H1 (cell line): ENCODE data around the gene TNNT1. TPM values are rescaled to one million over a fixed set of nuclear protein-coding genes. Genes with fewer than 3 reads are reported as not detected.

ENCODE experiments used
- CTCF ChIA-PET: fragments of 300-600 bp; sonication (Branson Sonifier 250); formaldehyde crosslinking; loops from one replicate; lab custom pipeline; 2021; ENCODE audit not compliant: partially characterized antibody; lab: Charles Lee
- POLR2A ChIA-PET: fragments of 300-600 bp; sonication (Branson Sonifier 250); formaldehyde crosslinking; loops from one replicate; lab custom pipeline; 2021; ENCODE audit warnings: inconsistent platforms; ENCODE audit not compliant: partially characterized antibody; lab: Charles Lee
- DNase-seq, 2 experiments: peaks; one replicate each; pipeline versions ENCODE4 v3.0.0 to v3.0.0-alpha.2; 2010 to 2022; ENCODE audit warnings: low spot score in 2 of 2, low read depth in 1 of 2, mixed read lengths in 1 of 2
- FAIRE-seq: peaks from 2 replicates; lab custom pipeline; 2011; peaks lifted over from hg19 to GRCh38; lab: Jason Lieb, UNC
- H2AFZ ChIP-seq: 2 replicates; pipeline ENCODE4 v1.8.1; 2012; ENCODE audit warnings: low read length, inconsistent platforms
- H2AK5ac ChIP-seq: 2 replicates; pipeline ENCODE4 v1.6.1; 2013; ENCODE audit warnings: low read depth, low read length
- H2BK120ac ChIP-seq: replicated peaks from 2 replicates; pipeline ENCODE3; 2013; ENCODE audit warnings: low read depth, low read length, inconsistent platforms
- H2BK12ac ChIP-seq: 2 replicates; pipeline ENCODE4 v1.6.1; 2013; ENCODE audit warnings: low read depth, low read length
- H2BK15ac ChIP-seq: 2 replicates; pipeline ENCODE4 v1.6.1; 2013; ENCODE audit warnings: low read length
- H2BK20ac ChIP-seq: 2 replicates; pipeline ENCODE4 v1.6.1; 2013; ENCODE audit warnings: low read length
- H2BK5ac ChIP-seq: 2 replicates; pipeline ENCODE4 v1.6.1; 2013; ENCODE audit warnings: low read depth, low read length
- H3K14ac ChIP-seq: 2 replicates; pipeline ENCODE4 v1.6.1; 2013; ENCODE audit warnings: inconsistent platforms; ENCODE audit not compliant: insufficient read length
- H3K18ac ChIP-seq: 2 replicates; pipeline ENCODE4 v1.6.1; 2013; ENCODE audit warnings: low read length; ENCODE audit errors: extremely low read depth
- H3K23ac ChIP-seq: 2 replicates; pipeline ENCODE4 v1.6.1; 2013; ENCODE audit warnings: inconsistent platforms; ENCODE audit not compliant: insufficient read length
- H3K23me2 ChIP-seq: 2 replicates; pipeline ENCODE4 v1.6.1; 2013; ENCODE audit warnings: low read depth, low read length
- H3K27ac ChIP-seq: 2 replicates; pipeline ENCODE4 v1.6.1; 2011; ENCODE audit warnings: low read depth, low read length, inconsistent platforms
- H3K27me3 ChIP-seq, 4 experiments: replicated peaks in 1 of 4; 1 replicate in 1 of 4; 2 replicates in 3 of 4; pipeline versions ENCODE4 v1.6.1 to v1.8.1; 2011 to 2013; ENCODE audit warnings: low read length in 3 of 4, mild to moderate bottlenecking in 3 of 4, inconsistent platforms in 2 of 4, mixed read lengths in 2 of 4, moderate library complexity in 1 of 4; ENCODE audit not compliant: control insufficient read depth in 3 of 4, insufficient read depth in 3 of 4; ENCODE audit errors: extremely low read depth in 1 of 4
- H3K36me3 ChIP-seq, 4 experiments: 2 replicates each; pipeline versions ENCODE4 v1.6.1 to v1.8.1; 2011 to 2013; ENCODE audit warnings: mild to moderate bottlenecking in 4 of 4, low read length in 3 of 4, moderate library complexity in 2 of 4, control low read depth in 1 of 4, inconsistent platforms in 1 of 4; ENCODE audit not compliant: insufficient read depth in 4 of 4, control insufficient read depth in 2 of 4
- H3K4ac ChIP-seq: replicated peaks from 2 replicates; pipeline ENCODE3; 2013; ENCODE audit warnings: low read length, low read depth, mixed read lengths, inconsistent platforms; ENCODE audit not compliant: insufficient read length
- H3K4me1 ChIP-seq, 4 experiments: replicated peaks in 1 of 4; 1 replicate in 1 of 4; 2 replicates in 3 of 4; pipeline versions ENCODE4 v1.6.1 to v1.8.1; 2011 to 2013; ENCODE audit warnings: low read length in 3 of 4, inconsistent platforms in 2 of 4, mixed read lengths in 1 of 4; ENCODE audit not compliant: insufficient read depth in 4 of 4, control insufficient read depth in 3 of 4
- H3K4me2 ChIP-seq, 2 experiments: 2 replicates each; pipeline versions ENCODE4 v1.6.1 to v1.8.1; 2011 to 2013; ENCODE audit warnings: low read depth in 2 of 2, low read length in 2 of 2, control low read depth in 1 of 2, inconsistent platforms in 1 of 2, mild to moderate bottlenecking in 1 of 2; ENCODE audit not compliant: insufficient read depth in 1 of 2
- H3K4me3 ChIP-seq, 4 experiments: fragments of 200-600, 300-600 bp in 1 of 4; sonication (generic), shearing (Covaris generic), sonication (Bioruptor Twin) in 1 of 4; 2 replicates each; pipeline versions ENCODE4 v1.5.1 to v1.8.1; 2011 to 2016; ENCODE audit warnings: low read length in 4 of 4, low read depth in 3 of 4, control low read depth in 2 of 4, inconsistent platforms in 2 of 4, mild to moderate bottlenecking in 2 of 4, mixed read lengths in 1 of 4, moderate library complexity in 1 of 4; ENCODE audit not compliant: insufficient read depth in 2 of 4; ENCODE audit errors: extremely low read depth in 1 of 4
- H3K56ac ChIP-seq: replicated peaks from 2 replicates; pipeline ENCODE3; 2013; ENCODE audit warnings: low read depth, mild to moderate bottlenecking, mixed read lengths, low read length, inconsistent platforms; ENCODE audit not compliant: insufficient read length
- H3K79me1 ChIP-seq: 2 replicates; pipeline ENCODE4 v1.6.1; 2013; ENCODE audit warnings: low read depth, low read length, control low read depth
- H3K79me2 ChIP-seq, 2 experiments: 2 replicates each; pipeline versions ENCODE4 v1.6.1 to v1.8.1; 2012 to 2013; ENCODE audit warnings: low read length in 2 of 2, mild to moderate bottlenecking in 2 of 2, inconsistent platforms in 1 of 2; ENCODE audit not compliant: insufficient read depth in 2 of 2, control insufficient read depth in 1 of 2
- H3K9ac ChIP-seq, 4 experiments: replicated peaks in 1 of 4; 1 replicate in 1 of 4; 2 replicates in 3 of 4; pipeline versions ENCODE4 v1.6.1 to v1.8.1; 2011 to 2013; ENCODE audit warnings: low read depth in 3 of 4, low read length in 3 of 4, control low read depth in 2 of 4, mild to moderate bottlenecking in 2 of 4, moderate library complexity in 2 of 4, inconsistent platforms in 1 of 4; ENCODE audit errors: extremely low read depth in 1 of 4
- H3K9me3 ChIP-seq, 2 experiments: 2 replicates each; pipeline versions ENCODE4 v1.6.1 to v1.8.1; 2012 to 2013; ENCODE audit warnings: mild to moderate bottlenecking in 2 of 2, moderate library complexity in 2 of 2, control low read depth in 1 of 2, inconsistent platforms in 1 of 2, low read depth in 1 of 2, low read length in 1 of 2, mixed read lengths in 1 of 2; ENCODE audit not compliant: insufficient read depth in 2 of 2
- H4K20me1 ChIP-seq, 2 experiments: replicated peaks in 1 of 2; 2 replicates each; pipeline versions ENCODE3 to v1.8.1; 2011 to 2013; ENCODE audit warnings: inconsistent platforms in 2 of 2, low read length in 2 of 2, mild to moderate bottlenecking in 1 of 2; ENCODE audit not compliant: insufficient read depth in 2 of 2, control insufficient read depth in 1 of 2
- H4K5ac ChIP-seq: 2 replicates; pipeline ENCODE4 v1.6.1; 2013; ENCODE audit warnings: low read length, low read depth, mixed read lengths, inconsistent platforms; ENCODE audit not compliant: insufficient read length
- H4K8ac ChIP-seq: 2 replicates; pipeline ENCODE4 v1.8.0; 2013; ENCODE audit warnings: mild to moderate bottlenecking, moderate library complexity, low read length, inconsistent platforms; ENCODE audit not compliant: insufficient read depth; ENCODE audit errors: extremely low read depth
- H4K91ac ChIP-seq: replicated peaks from 2 replicates; pipeline ENCODE3; 2013; ENCODE audit warnings: low read length, mixed read lengths, inconsistent platforms; ENCODE audit not compliant: insufficient read length
- POLR2A ChIP-seq, 2 experiments: IDR thresholded peaks; 1 replicate in 1 of 2; 2 replicates in 1 of 2; pipeline ENCODE4 v1.6.1; 2011; ENCODE audit warnings: low read depth in 2 of 2, low read length in 2 of 2, mild to moderate bottlenecking in 2 of 2; ENCODE audit errors: control extremely low read depth in 1 of 2
- RBBP5 ChIP-seq: IDR thresholded peaks from 2 replicates; pipeline ENCODE4 v1.7.1; 2012; ENCODE audit warnings: low read depth, mild to moderate bottlenecking, inconsistent platforms, low read length, moderate library complexity, borderline replicate concordance
- WGBS, 2 experiments: shearing (Covaris generic) in 1 of 2; methylation state at CpG; one replicate each; pipeline versions ENCODE4 v1.1.6 to v1.1.7; 2013 to 2015; ENCODE audit warnings: low lambda C conversion rate in 2 of 2, mixed read lengths in 2 of 2, inconsistent platforms in 1 of 2, low coverage in 1 of 2, missing lambda C conversion rate in 1 of 2; ENCODE audit not compliant: insufficient replicate concordance in 2 of 2, insufficient coverage in 1 of 2, insufficient read length in 1 of 2; ENCODE audit errors: extremely low coverage in 1 of 2, missing lambda C conversion rate in 1 of 2; 5-methylcytosine and 5-hydroxymethylcytosine counted together
- polyA plus RNA-seq, 7 experiments: library from polyadenylated mRNA; depleted of rRNA in 3 of 7; stranded (reverse) in 5 of 7; unstranded in 2 of 7; fragments of >200 nt in 5 of 7; fragments of 200-250 nt in 2 of 7; gene quantifications; 1 replicate in 5 of 7; 2 replicates in 1 of 7; 4 replicates in 1 of 7; pipeline versions ENCODE4 v1.2.1 to v1.2.3, GENCODE V29; 2011 to 2013; ENCODE audit warnings: missing spikeins in 2 of 7, mixed read lengths in 2 of 7
- total RNA-seq: library from RNA; stranded (reverse); fragmentation: NEBNext Ultra II Directional; extraction: Animal tissue kit (Norgen Biotek cat#: 25700); gene quantifications from 2 replicates; pipeline ENCODE4 v1.2.1, GENCODE V29; 2021

TNNT1 gene
- total and polyA plus RNA-seq, 2 of the 8 experiments (the other 6 are each of a cell fraction or from before 2014, with no cell fraction given), result 69.6 to 107 TPM

DNA sequence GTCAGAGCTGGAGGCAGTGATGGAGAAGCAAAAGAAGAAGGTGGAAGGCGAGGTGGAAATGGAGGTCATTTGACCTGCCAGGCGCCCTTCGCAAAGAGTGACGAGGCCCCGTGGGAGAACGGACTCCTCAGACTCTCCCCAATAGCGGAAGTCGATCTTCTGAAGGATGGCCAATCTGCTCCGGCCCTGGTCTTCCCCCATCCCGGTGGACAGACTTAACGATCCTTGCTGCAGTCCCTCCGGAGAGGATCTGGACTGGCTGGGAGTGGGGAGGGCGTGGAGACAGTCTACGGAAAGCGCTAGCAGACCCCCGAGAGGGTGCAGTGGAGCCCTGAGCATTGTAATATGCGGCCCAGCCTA lies 61.5 kb downstream of the TNNT1 start:
- Histone ChIP-seq H3K27ac (no peak overlapping the region), H4K8ac (no peak overlapping the region), H3K4me2 (peak overlapping the region; percentile 71 to 98), H3K4ac (no peak overlapping the region), H4K91ac (no peak overlapping the region), H2BK15ac (no peak overlapping the region), H3K27me3 (peaks cover 0 to 3% (median 1%) of the 10 kb centered on the region in 4 experiments; a peak in 3 of 7 replicates), H3K9me3 (no peaks in the 10 kb centered on the region), H2BK20ac (no peak overlapping the region), H3K9ac (peak overlapping the region in 2 of 4 experiments; percentile 29 to 30; a peak in 3 of 7 replicates), H3K4me1 (peaks cover 0 to 32% (median 20%) of the 10 kb centered on the region in 4 experiments; a peak in 6 of 7 replicates), H3K79me2 (no peaks in the 10 kb centered on the region), H2AK5ac (no peak overlapping the region), H2BK5ac (no peak overlapping the region; the same call in 1 of the 2 replicates), H3K14ac (no peak overlapping the region), H4K20me1 (peaks cover 14 to 15% of the 10 kb centered on the region in 2 experiments), H3K4me3 (peak overlapping the region; percentile 46 to 84 (median 72)), H3K79me1 (no peaks in the 10 kb centered on the region; the same call in 1 of the 2 replicates), H3K36me3 (peaks cover 0 to 5% (median 2%) of the 10 kb centered on the region in 4 experiments; a peak in 2 of 8 replicates), H2BK120ac (no peak overlapping the region), H2AFZ (no peak overlapping the region), H3K18ac (0 out of 2 replicates have a peak overlapping the region, but pooled peaks have one; percentile 6), H3K23ac (no peak overlapping the region), H4K5ac (no peak overlapping the region), H2BK12ac (peak overlapping the region; percentile 55; the same call in 1 of the 2 replicates), H3K56ac (no peak overlapping the region), H3K23me2 (peaks cover 21% of the 10 kb centered on the region)
- 54% methylated on average over 17 of the region's 17 CpGs; no CpG with 5 or more reads in 1 of the 2 experiments for WGBS, 2 experiments
- TF ChIP-seq POLR2A (IDR thresholded peaks at IDR 0.05; ENCODE audit: control extremely low read depth in 1 of 2, low read depth in 2 of 2, low read length in 2 of 2), result peak in 1 of 2 experiments; percentile 54; a peak in 2 of 3 replicates
- TF ChIP-seq RBBP5, result no peak
- ChIA-PET CTCF (interaction anchor here (0.8 to 4.5 kb wide), 15 partner anchors 9 to 206 kb away, joined by 3 to 26 read pairs (median 7); partner anchors contain the start of genes DNAAF3 and RDH13), POLR2A (interaction anchor here (0.5 to 8.7 kb wide), 10 partner anchors 8 to 1218 kb away, joined by 3 to 72 read pairs (median 4); partner anchors contain the start of genes EPS8L1, PPP1R12C and UBE2S)
- FAIRE-seq, result no peak
- no peak for DNase-seq
